Neural cell (in vitro differentiated cells): Measurements from ENCODE around the gene EYS.

Source experiments
- CTCF ChIP-seq: fragments of 450-650 bp; IDR thresholded peaks from 2 replicates; pipeline ENCODE4 v1.5.1; 2014; ENCODE audit warnings: antibody characterized with exemption, mild to moderate bottlenecking, moderate library complexity; ENCODE audit not compliant: poor library complexity, severe bottlenecking
- EP300 ChIP-seq: fragments of 450-650 bp; conservative IDR thresholded peaks from 2 replicates; pipeline ENCODE4 v1.6.1; 2014; ENCODE audit warnings: antibody characterized with exemption, mild to moderate bottlenecking, moderate library complexity; ENCODE audit not compliant: poor library complexity, severe bottlenecking
- EZH2 ChIP-seq: fragments of 200-600, 300-800 bp; shearing (Covaris generic), sonication (generic); IDR thresholded peaks from 2 replicates; pipeline ENCODE4 v1.6.1; 2014; ENCODE audit warnings: antibody characterized with exemption, low read length, borderline replicate concordance, mild to moderate bottlenecking; ENCODE audit not compliant: insufficient read depth, poor library complexity, severe bottlenecking
- POLR2AphosphoS5 ChIP-seq: IDR thresholded peaks from 2 replicates; pipeline ENCODE4 v1.6.1; 2012
- SMC3 ChIP-seq: fragments of 450-650 bp; conservative IDR thresholded peaks from 2 replicates; pipeline ENCODE4 v1.6.1; 2014; ENCODE audit warnings: antibody characterized with exemption, mild to moderate bottlenecking, moderate library complexity; ENCODE audit not compliant: poor library complexity

DNA sequence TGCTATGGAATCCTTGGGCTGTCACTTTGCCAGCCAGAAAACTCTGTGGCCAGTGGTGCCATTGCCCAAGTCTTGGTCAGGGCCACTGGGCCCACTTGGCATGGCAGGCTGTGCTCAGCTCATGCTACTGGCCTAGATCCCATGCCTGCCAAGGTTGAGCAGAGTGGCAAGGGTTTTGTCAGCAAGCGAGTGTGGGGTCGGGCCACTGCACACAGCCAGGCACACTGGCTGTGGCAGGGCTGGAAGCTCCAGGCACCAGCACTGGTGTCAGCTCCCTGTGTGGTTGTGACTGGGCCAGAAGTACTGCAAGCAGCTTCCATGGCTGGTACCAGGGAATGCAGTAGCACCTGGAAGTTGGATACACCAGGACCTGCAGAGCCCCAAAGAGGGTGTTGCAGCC, 846.8 kb downstream of the EYS start:
- TF ChIP-seq EP300 (no peak), EZH2 (no peak), CTCF (no peak), POLR2AphosphoS5 (no peak), SMC3 (no peak)
